Tibial nerve (tissue), 4 donors: Measurements from ENCODE around the gene TMEM132E. TPM values are rescaled to one million over a fixed set of nuclear protein-coding genes. Genes with fewer than 3 reads are reported as not detected.

ENCODE experiments used
- DNase-seq, 2 donors: peaks; one replicate each; pipeline ENCODE4 v3.0.0-alpha.2; 2019; ENCODE audit warnings: low spot score in 2 of 2
- H3K27ac ChIP-seq, 4 donors: fragments of 200-600 bp; sonication (generic) in 3 of 4; one replicate each; pipeline ENCODE4 v1.5.1; 2017 to 2019; ENCODE audit warnings: mild to moderate bottlenecking in 1 of 4
- H3K27me3 ChIP-seq, 2 donors: fragments of 200-600 bp; sonication (generic) in 1 of 2; one replicate each; pipeline versions ENCODE4 v1.5.1 to v1.6.0; 2017 to 2019
- H3K36me3 ChIP-seq, 3 donors: fragments of 200-600 bp; sonication (generic); one replicate each; pipeline ENCODE4 v1.5.1; 2018 to 2019
- H3K4me1 ChIP-seq, 4 donors: fragments of 200-600 bp; sonication (generic) in 3 of 4; one replicate each; pipeline ENCODE4 v1.5.1; 2017 to 2019
- H3K4me3 ChIP-seq, 4 donors: fragments of 200-600 bp; sonication (generic) in 3 of 4; one replicate each; pipeline ENCODE4 v1.5.1; 2017 to 2019; ENCODE audit warnings: mild to moderate bottlenecking in 1 of 4, moderate library complexity in 1 of 4
- H3K9me3 ChIP-seq, 4 donors: fragments of 200-600 bp; sonication (generic) in 3 of 4; one replicate each; pipeline ENCODE4 v1.5.1; 2017 to 2019
- CTCF ChIP-seq, 5 experiments: fragments of 200-600 bp in 3 of 5; fragments of 450-650 bp in 2 of 5; sonication (generic) in 3 of 5; IDR thresholded peaks; one replicate each; pipeline ENCODE4 v1.5.1; 2016 to 2019; ENCODE audit warnings: antibody characterized with exemption in 5 of 5, mild to moderate bottlenecking in 3 of 5, moderate library complexity in 2 of 5
- EP300 ChIP-seq, 2 donors: sonication (generic); formaldehyde crosslinking; IDR thresholded peaks; one replicate each; pipeline ENCODE4 v1.6.1; 2017; ENCODE audit warnings: antibody characterized with exemption in 2 of 2, mild to moderate bottlenecking in 1 of 2
- POLR2A ChIP-seq, 2 donors: fragments of 450-650 bp; IDR thresholded peaks; one replicate each; pipeline ENCODE4 v1.6.1; 2017; ENCODE audit warnings: antibody characterized with exemption in 2 of 2, mild to moderate bottlenecking in 2 of 2, moderate library complexity in 2 of 2
- WGBS, 2 donors: methylation state at CpG; one replicate each; pipeline ENCODE4 v1.1.5; 2018; 5-methylcytosine and 5-hydroxymethylcytosine counted together
- total RNA-seq, 4 donors: library from RNA; depleted of rRNA; stranded (reverse); fragments of >200 nt; gene quantifications; one replicate each; pipeline ENCODE4 v1.1.0, GENCODE V29; 2016

Gene TMEM132E
- total RNA-seq, 4 donors from 2014 or later, result 0.42 to 0.59 TPM; not detected in 2

- Histone ChIP-seq H3K36me3 (no peaks in the 10 kb centered on the region), H3K27me3 (peaks cover 0 to 13% of the 10 kb centered on the region in 2 donors), H3K4me3 (no peak overlapping the region), H3K27ac (no peak overlapping the region), H3K4me1 (no peaks in the 10 kb centered on the region), H3K9me3 (no peaks in the 10 kb centered on the region)
- WGBS, 2 donors, result 15 to 20% methylated on average over 4 of the region's 4 CpGs
- DNase-seq, result no peak
- TF ChIP-seq POLR2A (IDR thresholded peaks at IDR 0.05) (no peak), EP300 (IDR thresholded peaks at IDR 0.05) (no peak), CTCF (IDR thresholded peaks at IDR 0.05) (no peak)
These were observed 23.0 kb upstream of the TMEM132E start for GRCh38 chr17:34556384-34556783.

DNA sequence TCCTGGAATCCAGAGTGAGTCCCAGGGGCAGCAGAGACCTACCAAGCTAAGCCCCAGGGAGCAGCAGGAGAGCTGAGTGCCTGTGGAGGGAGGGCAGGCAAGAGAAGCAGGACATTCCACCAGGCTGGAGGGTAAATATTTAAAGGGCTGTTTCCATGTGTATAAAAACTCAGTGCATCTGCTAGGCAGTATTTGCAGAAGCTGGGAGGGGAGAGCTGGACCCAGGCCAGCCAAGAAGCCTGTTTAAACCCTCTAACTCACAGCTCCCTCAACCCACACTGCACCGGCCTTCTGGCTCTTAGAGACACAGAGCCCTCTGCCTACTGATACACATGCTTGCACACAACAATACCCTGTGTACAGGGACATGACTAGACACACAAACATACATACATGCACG is 22.5 kb upstream of the TMEM132E start:
- Histone ChIP-seq H3K4me3 (no peak overlapping the region), H3K4me1 (no peaks in the 10 kb centered on the region), H3K27ac (no peak overlapping the region), H3K36me3 (no peaks in the 10 kb centered on the region), H3K27me3 (peaks cover 0 to 13% of the 10 kb centered on the region in 2 donors), H3K9me3 (no peaks in the 10 kb centered on the region)
- WGBS, 2 donors, result 56 to 88% methylated on average over 2 of the region's 2 CpGs
- DNase-seq, result no peak
- TF ChIP-seq POLR2A (IDR thresholded peaks at IDR 0.05), result no peak
- TF ChIP-seq EP300 (IDR thresholded peaks at IDR 0.05), result no peak
- no peak for TF ChIP-seq CTCF (IDR thresholded peaks at IDR 0.05)

DNA sequence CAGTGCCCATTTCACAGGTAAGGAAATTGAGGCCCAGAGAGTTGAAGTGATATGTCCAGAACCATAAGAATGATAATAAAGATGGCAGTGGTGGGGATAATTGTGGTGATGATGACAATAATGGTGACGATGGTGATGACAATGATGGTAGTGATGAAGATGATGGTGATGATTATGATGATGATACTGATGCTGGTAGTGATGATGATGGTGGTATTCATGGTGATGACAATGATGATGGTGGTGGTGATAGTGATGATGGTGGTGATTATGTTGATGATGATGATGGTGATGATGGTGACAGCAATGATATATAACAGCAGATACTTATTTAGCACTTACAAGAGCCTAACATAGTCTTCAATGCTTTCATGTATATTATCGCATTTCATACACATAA is 18.1 kb upstream of the TMEM132E start:
- no peaks in the 10 kb centered on the region for H3K36me3 ChIP-seq
- H3K4me3 ChIP-seq, result no peak overlapping the region
- 65 to 94% methylated on average over 2 of the region's 2 CpGs for WGBS, 2 donors
- no peak overlapping the region for H3K27ac ChIP-seq
- no peak for DNase-seq
- peaks cover 0 to 7% of the 10 kb centered on the region in 2 donors for H3K27me3 ChIP-seq
- TF ChIP-seq CTCF (IDR thresholded peaks at IDR 0.05) (no peak), POLR2A (IDR thresholded peaks at IDR 0.05) (no peak), EP300 (IDR thresholded peaks at IDR 0.05) (no peak)
- no peaks in the 10 kb centered on the region for H3K9me3 ChIP-seq
- no peaks in the 10 kb centered on the region for H3K4me1 ChIP-seq

GRCh38 chr17:34562387-34562786 is 17.0 kb upstream of the TMEM132E start:
- Histone ChIP-seq H3K36me3 (no peaks in the 10 kb centered on the region), H3K27ac (no peak overlapping the region), H3K27me3 (peaks cover 0 to 14% of the 10 kb centered on the region in 2 donors), H3K9me3 (no peaks in the 10 kb centered on the region), H3K4me1 (no peaks in the 10 kb centered on the region), H3K4me3 (no peak overlapping the region)
- TF ChIP-seq CTCF (IDR thresholded peaks at IDR 0.05) (peak in 2 of 5 experiments; percentile 7 to 18), EP300 (IDR thresholded peaks at IDR 0.05) (no peak), POLR2A (IDR thresholded peaks at IDR 0.05) (no peak)
- WGBS, 2 donors, result 48% methylated on average over 2 of the region's 2 CpGs
- no peak for DNase-seq

- H3K4me1 ChIP-seq, result no peaks in the 10 kb centered on the region
- no peak overlapping the region for H3K27ac ChIP-seq
- DNase-seq, result no peak
- no peaks in the 10 kb centered on the region for H3K9me3 ChIP-seq
- H3K27me3 ChIP-seq, result peaks cover 0 to 31% of the 10 kb centered on the region in 2 donors
- 89 to 97% methylated on average over 1 of the region's 1 CpG for WGBS, 2 donors
- TF ChIP-seq CTCF (IDR thresholded peaks at IDR 0.05) (no peak), EP300 (IDR thresholded peaks at IDR 0.05) (no peak), POLR2A (IDR thresholded peaks at IDR 0.05) (no peak)
- no peaks in the 10 kb centered on the region for H3K36me3 ChIP-seq
- no peak overlapping the region for H3K4me3 ChIP-seq
These were observed 13.7 kb upstream of the TMEM132E start for GRCh38 chr17:34565713-34566112.
